GM12891 (cell line): ENCODE results near the gene CHRNA3.
"Not testable (repeated sequence)": the region's sequence is repeated elsewhere in the genome, so short reads cannot be mapped to it uniquely, and the experiment has no call there.

ENCODE experiments used
- DNase-seq: peaks from one replicate; pipeline ENCODE4 v3.0.0; 2011; ENCODE audit warnings: low spot score; ENCODE audit not compliant: insufficient read length
- FAIRE-seq: peaks from 2 replicates; lab custom pipeline; 2011; peaks lifted over from hg19 to GRCh38; lab: Jason Lieb, UNC
- PAX5 ChIP-seq: IDR thresholded peaks from 2 replicates; pipeline ENCODE4 v1.6.1; 2011; ENCODE audit warnings: low read length, moderate library complexity, mild to moderate bottlenecking; ENCODE audit not compliant: insufficient read depth, severe bottlenecking
- POLR2A ChIP-seq: IDR thresholded peaks from 2 replicates; pipeline ENCODE4 v1.6.1; 2011; ENCODE audit warnings: low read depth, low read length, control low read depth
- POLR2AphosphoS5 ChIP-seq: IDR thresholded peaks from 2 replicates; pipeline ENCODE4 v1.6.1; 2011; ENCODE audit warnings: low read depth, low read length, control low read depth
- POU2F2 ChIP-seq: IDR thresholded peaks from 2 replicates; pipeline ENCODE4 v1.6.1; 2011; ENCODE audit warnings: low read depth, mild to moderate bottlenecking, control low read depth, low read length, moderate library complexity
- SPI1 ChIP-seq: IDR thresholded peaks from 2 replicates; pipeline ENCODE4 v1.6.1; 2011; ENCODE audit warnings: low read depth, low read length, control low read depth
- TAF1 ChIP-seq: IDR thresholded peaks from 2 replicates; pipeline ENCODE4 v1.6.1; 2011; ENCODE audit warnings: low read depth, low read length, control low read depth

The CHRNA3 gene

GRCh38 chr15:78620021-78620526, 722 bp downstream of the CHRNA3 start:
- FAIRE-seq (no peak), DNase-seq (no peak)
- no peak for TF ChIP-seq POLR2AphosphoS5
- TF ChIP-seq POU2F2, result no peak

- FAIRE-seq (no peak), DNase-seq (no peak)
- no peak for TF ChIP-seq POLR2A
- no peak for TF ChIP-seq POLR2AphosphoS5
- TF ChIP-seq TAF1, result no peak
- TF ChIP-seq PAX5, result no peak
- no peak for TF ChIP-seq POU2F2
- TF ChIP-seq SPI1, result no peak
These were observed 1.5 kb downstream of the CHRNA3 start for GRCh38 chr15:78619022-78619950.

GRCh38 chr15:78618490-78618934, 2.3 kb downstream of the CHRNA3 start:
- FAIRE-seq, result peak; percentile 89
- peak; percentile 67 for DNase-seq
- no peak for TF ChIP-seq POLR2AphosphoS5
- TF ChIP-seq POU2F2, result no peak
- no peak for TF ChIP-seq POLR2A
- TF ChIP-seq SPI1, result no peak
- no peak for TF ChIP-seq TAF1
- no peak for TF ChIP-seq PAX5

- DNase-seq (no peak), FAIRE-seq (no peak)
- TF ChIP-seq POLR2AphosphoS5, result no peak
- TF ChIP-seq POLR2A, result no peak
These were observed 2.7 kb downstream of the CHRNA3 start for GRCh38 chr15:78618064-78618463.

GRCh38 chr15:78617516-78617915, 3.3 kb downstream of the CHRNA3 start:
- TF ChIP-seq PAX5, result no peak
- TF ChIP-seq POU2F2, result no peak
- TF ChIP-seq SPI1, result no peak
- no peak for TF ChIP-seq POLR2A
- TF ChIP-seq TAF1, result no peak
- no peak for TF ChIP-seq POLR2AphosphoS5
- DNase-seq (no peak), FAIRE-seq (no peak)

- FAIRE-seq, result no peak
- TF ChIP-seq SPI1 (no peak), PAX5 (no peak), POLR2A (no peak), TAF1 (no peak), POU2F2 (no peak), POLR2AphosphoS5 (no peak)
- no peak for DNase-seq
These were observed 3.7 kb downstream of the CHRNA3 start for GRCh38 chr15:78617076-78617475.

- TF ChIP-seq TAF1 (no peak), SPI1 (no peak), POU2F2 (no peak)
- no peak for FAIRE-seq
- no peak for DNase-seq
These were observed 4.3 kb downstream of the CHRNA3 start for GRCh38 chr15:78616506-78616905.

- TF ChIP-seq POLR2A (no peak), TAF1 (no peak), PAX5 (no peak), POLR2AphosphoS5 (no peak), SPI1 (no peak), POU2F2 (no peak)
- no peak for DNase-seq
- no peak for FAIRE-seq
These were observed 5.6 kb downstream of the CHRNA3 start for GRCh38 chr15:78615151-78615589.

GRCh38 chr15:78614021-78614420, 6.8 kb downstream of the CHRNA3 start:
- DNase-seq (no peak), FAIRE-seq (no peak)
- TF ChIP-seq TAF1, result no peak
- no peak for TF ChIP-seq PAX5
- TF ChIP-seq SPI1, result no peak
- TF ChIP-seq POLR2AphosphoS5, result no peak
- TF ChIP-seq POU2F2, result no peak
- no peak for TF ChIP-seq POLR2A

- DNase-seq, FAIRE-seq: not testable (repeated sequence)
These were observed 11.2 kb downstream of the CHRNA3 start for GRCh38 chr15:78609551-78609950.
